B cell (primary cell): ENCODE data around the gene SORL1.

Source experiments
- EZH2 ChIP-seq: IDR thresholded peaks from 2 replicates; pipeline ENCODE4 v1.6.1; 2012; ENCODE audit warnings: borderline replicate concordance, low read depth, mild to moderate bottlenecking, moderate library complexity, low read length; ENCODE audit not compliant: insufficient read depth, poor library complexity, severe bottlenecking
- TF ChIP-seq, protein P1 (sequence below): fragments of 200-600 bp; IDR thresholded peaks from one replicate; pipeline ENCODE4 v1.8.0; 2022; ENCODE audit warnings: antibody characterized with exemption, mild to moderate bottlenecking

DNA sequence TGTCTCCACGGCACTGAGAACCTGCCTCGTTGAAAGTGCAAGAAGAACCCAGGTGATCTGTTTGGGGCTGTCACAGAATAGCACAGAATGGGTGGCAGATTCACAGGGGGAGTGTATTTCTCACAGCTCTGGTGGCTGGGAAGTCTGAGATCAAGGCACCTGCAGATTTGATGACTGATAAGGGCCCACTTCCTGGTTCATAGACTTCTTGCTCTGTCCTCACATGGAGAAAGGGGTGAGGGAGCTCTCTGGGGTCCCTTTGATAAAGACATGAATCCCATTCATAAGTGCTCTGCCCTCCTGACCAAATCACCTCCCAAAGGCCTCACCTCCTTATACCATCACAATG lies 199.1 kb downstream of the SORL1 start:
- TF ChIP-seq, protein P1, sequence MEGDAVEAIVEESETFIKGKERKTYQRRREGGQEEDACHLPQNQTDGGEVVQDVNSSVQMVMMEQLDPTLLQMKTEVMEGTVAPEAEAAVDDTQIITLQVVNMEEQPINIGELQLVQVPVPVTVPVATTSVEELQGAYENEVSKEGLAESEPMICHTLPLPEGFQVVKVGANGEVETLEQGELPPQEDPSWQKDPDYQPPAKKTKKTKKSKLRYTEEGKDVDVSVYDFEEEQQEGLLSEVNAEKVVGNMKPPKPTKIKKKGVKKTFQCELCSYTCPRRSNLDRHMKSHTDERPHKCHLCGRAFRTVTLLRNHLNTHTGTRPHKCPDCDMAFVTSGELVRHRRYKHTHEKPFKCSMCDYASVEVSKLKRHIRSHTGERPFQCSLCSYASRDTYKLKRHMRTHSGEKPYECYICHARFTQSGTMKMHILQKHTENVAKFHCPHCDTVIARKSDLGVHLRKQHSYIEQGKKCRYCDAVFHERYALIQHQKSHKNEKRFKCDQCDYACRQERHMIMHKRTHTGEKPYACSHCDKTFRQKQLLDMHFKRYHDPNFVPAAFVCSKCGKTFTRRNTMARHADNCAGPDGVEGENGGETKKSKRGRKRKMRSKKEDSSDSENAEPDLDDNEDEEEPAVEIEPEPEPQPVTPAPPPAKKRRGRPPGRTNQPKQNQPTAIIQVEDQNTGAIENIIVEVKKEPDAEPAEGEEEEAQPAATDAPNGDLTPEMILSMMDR = no peak
- TF ChIP-seq EZH2 = no peak
